HepG2 (cell line): ENCODE data around the gene CBX2. TPM values are rescaled to one million over a fixed set of nuclear protein-coding genes. Genes with fewer than 3 reads are reported as not detected.

Experiments
- ATAC-seq: fragments of 200-7000 bp; cut with Tn5 transposase; 3 replicates; pipeline ENCODE4 v1.9.1; 2020; ENCODE audit warnings: mild to moderate bottlenecking, moderate library complexity
- BruUV-seq: library from RNA; stranded (reverse); fragments of 400-500 nt; replicated peaks from 2 replicates; lab custom pipeline; 2021; lab: Mats Ljungman, UMichigan
- CTCF ChIA-PET: fragments of 300-600 bp; formaldehyde crosslinking; extraction: SDS; loops from one replicate; lab custom pipeline; 2021; ENCODE audit warnings: low total read pairs, inconsistent platforms, low intra/inter-chr PET ratio; lab: Yijun Ruan, JAX
- POLR2A ChIA-PET: fragments of 350-600 bp; sonication (Branson Sonifier 250); formaldehyde crosslinking; loops from one replicate; lab custom pipeline; 2020; ENCODE audit warnings: antibody characterized with exemption, inconsistent platforms; lab: Yijun Ruan, JAX
- DNase-seq: peaks from one replicate; pipeline ENCODE4 v3.0.0-alpha.2; 2015; ENCODE audit warnings: low spot score
- FAIRE-seq: peaks from 3 replicates; lab custom pipeline; 2011; peaks lifted over from hg19 to GRCh38; lab: Jason Lieb, UNC
- H2AFZ ChIP-seq: one replicate; pipeline ENCODE4 v1.6.1; 2011; ENCODE audit warnings: low read length, inconsistent platforms
- H3K27ac ChIP-seq: fragments of 300-600 bp; 3 replicates; pipeline ENCODE4 v1.8.0; 2011; ENCODE audit warnings: mixed run types, mild to moderate bottlenecking, mixed read lengths, low read length, inconsistent platforms; ENCODE audit not compliant: insufficient read depth; ENCODE audit errors: extremely low read length
- H3K27me3 ChIP-seq, 2 experiments: fragments of 200-600 bp in 1 of 2; 2 replicates in 1 of 2; 3 replicates in 1 of 2; pipeline versions ENCODE4 v1.6.0 to v1.8.0; 2011; ENCODE audit warnings: low read length in 2 of 2, mild to moderate bottlenecking in 2 of 2, moderate library complexity in 2 of 2, inconsistent platforms in 1 of 2; ENCODE audit not compliant: insufficient read depth in 2 of 2, control insufficient read depth in 1 of 2
- H3K36me3 ChIP-seq, 2 experiments: fragments of 200-600 bp in 1 of 2; replicated peaks in 1 of 2; 2 replicates in 1 of 2; 3 replicates in 1 of 2; pipeline versions ENCODE4 v1.5.1 to v1.8.0; 2011; ENCODE audit warnings: low read length in 2 of 2, inconsistent platforms in 1 of 2; ENCODE audit not compliant: insufficient read depth in 2 of 2, control insufficient read depth in 1 of 2
- H3K4me1 ChIP-seq: 2 replicates; pipeline ENCODE4 v1.5.1; 2012; ENCODE audit warnings: low read length, inconsistent platforms; ENCODE audit not compliant: insufficient read depth
- H3K4me2 ChIP-seq: 2 replicates; pipeline ENCODE4 v1.6.0; 2011; ENCODE audit warnings: low read depth, low read length, inconsistent platforms
- H3K4me3 ChIP-seq, 3 experiments: fragments of 200-600 bp in 1 of 3; sonication (generic), shearing (Covaris generic) in 1 of 3; replicated peaks in 1 of 3; 2 replicates each; pipeline ENCODE4 v1.5.1; 2011 to 2016; ENCODE audit warnings: low read length in 3 of 3, inconsistent platforms in 2 of 3, low read depth in 2 of 3, mild to moderate bottlenecking in 2 of 3, control low read depth in 1 of 3, mixed read lengths in 1 of 3; ENCODE audit not compliant: insufficient read depth in 1 of 3
- H3K79me2 ChIP-seq: one replicate; pipeline ENCODE4 v1.6.1; 2011; ENCODE audit warnings: low read length, inconsistent platforms; ENCODE audit not compliant: insufficient read depth
- H3K9ac ChIP-seq: 2 replicates; pipeline ENCODE4 v1.6.0; 2011; ENCODE audit warnings: mild to moderate bottlenecking, low read depth, low read length, inconsistent platforms; ENCODE audit not compliant: insufficient read depth
- H3K9me3 ChIP-seq: 2 replicates; pipeline ENCODE4 v1.5.1; 2012; ENCODE audit warnings: mild to moderate bottlenecking, low read length
- H4K20me1 ChIP-seq: 2 replicates; pipeline ENCODE4 v1.6.0; 2011; ENCODE audit warnings: inconsistent platforms, mild to moderate bottlenecking, low read length, moderate library complexity; ENCODE audit not compliant: insufficient read depth
- HNRNPLL ChIP-seq: fragments of 200-400 bp; formaldehyde crosslinking; IDR thresholded peaks from 2 replicates; pipeline ENCODE4 v1.6.1; 2017; ENCODE audit warnings: mild to moderate bottlenecking, low read depth, low read length; ENCODE audit not compliant: poor library complexity, severe bottlenecking
- MTF2 ChIP-seq: sonication (generic); formaldehyde crosslinking; IDR thresholded peaks from 2 replicates; pipeline ENCODE4 v1.5.0; 2020; ENCODE audit warnings: missing genetic modification reagents, borderline replicate concordance
- NFIB ChIP-seq: sonication (generic); formaldehyde crosslinking; IDR thresholded peaks from 2 replicates; pipeline ENCODE4 v1.9.0; 2021; ENCODE audit warnings: missing genetic modification reagents, mild to moderate bottlenecking, borderline replicate concordance
- NR2F6 ChIP-seq, 2 experiments: IDR thresholded peaks; 2 replicates each; pipeline ENCODE4 v1.6.1; 2016; ENCODE audit warnings: antibody characterized with exemption in 1 of 2, mild to moderate bottlenecking in 1 of 2
- PTBP1 ChIP-seq: fragments of 200-400 bp; formaldehyde crosslinking; IDR thresholded peaks from 2 replicates; pipeline ENCODE4 v1.6.1; 2018; ENCODE audit warnings: low read length, low read depth; ENCODE audit not compliant: poor library complexity, severe bottlenecking
- SNAPC4 ChIP-seq: sonication (generic); formaldehyde crosslinking; IDR thresholded peaks from 2 replicates; pipeline ENCODE4 v1.4.0; 2020; ENCODE audit warnings: mild to moderate bottlenecking, missing genetic modification reagents
- SP140L ChIP-seq: sonication (generic); formaldehyde crosslinking; IDR thresholded peaks from 2 replicates; pipeline ENCODE4 v1.4.0; 2020; ENCODE audit warnings: missing genetic modification reagents, borderline replicate concordance
- ZFP90 ChIP-seq: sonication (generic); formaldehyde crosslinking; IDR thresholded peaks from 2 replicates; pipeline ENCODE4 v1.8.0; 2022; ENCODE audit warnings: missing genetic modification reagents, mild to moderate bottlenecking, inconsistent platforms, borderline replicate concordance
- WGBS: methylation state at CpG from one replicate; pipeline ENCODE4 v1.1.6; 2017; ENCODE audit warnings: low lambda C conversion rate; 5-methylcytosine and 5-hydroxymethylcytosine counted together
- in situ Hi-C: cut with HindIII; loops from 2 replicates; pipeline ENCODE4 v1.10.0; 2017; ENCODE audit warnings: low pct_unique_long_range_greater_than_20kb; ENCODE audit not compliant: extremely low pct_ligation_motif_present
- intact Hi-C: fragments of 100-400 bp; cut with micrococcal nuclease; formaldehyde crosslinking; loops from one replicate; pipeline ENCODE4 v1.10.0; 2022; ENCODE audit not compliant: unreplicated experiment
- polyA plus RNA-seq, 8 experiments: library from polyadenylated mRNA; depleted of rRNA in 3 of 8; stranded (reverse) in 7 of 8; unstranded in 1 of 8; fragments of >200 nt; fragmentation: Illumina TruSeq in 4 of 8; extraction: Trizol in 4 of 8; gene quantifications; 2 replicates each; pipeline versions ENCODE4 v1.2.1 to v1.2.3, GENCODE V29; 2011 to 2016; ENCODE audit warnings: low read depth in 4 of 8, missing spikeins in 1 of 8, mixed read lengths in 1 of 8; ENCODE audit not compliant: insufficient read depth in 1 of 8
- total RNA-seq, 5 experiments: library from RNA; depleted of rRNA; stranded (reverse); fragments of >200 nt; fragmentation: Illumina TruSeq; extraction: Trizol; gene quantifications; 2 replicates each; pipeline ENCODE4 v1.2.3, GENCODE V29; 2016; ENCODE audit warnings: low read depth in 1 of 5
- TF ChIP-seq, protein P1 (sequence below): sonication (generic); formaldehyde crosslinking; conservative IDR thresholded peaks from 2 replicates; pipeline ENCODE4 v1.4.0; 2020; ENCODE audit warnings: missing genetic modification reagents
- TF ChIP-seq, protein P2 (sequence below): sonication (generic); formaldehyde crosslinking; IDR thresholded peaks from 2 replicates; pipeline ENCODE4 v1.4.0; 2020; ENCODE audit warnings: mild to moderate bottlenecking, missing genetic modification reagents

CBX2 gene
- total and polyA plus RNA-seq, 2 of the 13 experiments (the other 11 are each of a cell fraction or from before 2014, with no cell fraction given) = 14.5 to 31.1 TPM

- H3K4me1 ChIP-seq = peaks cover 83% of the 10 kb centered on the region
- BruUV-seq = no TSS peak
- WGBS = 1% methylated on average over 5 of the region's 6 CpGs
- H4K20me1 ChIP-seq = no peaks in the 10 kb centered on the region
- in situ Hi-C loops = no loop called here
- H3K4me2 ChIP-seq = peak overlapping the region; percentile 71
- FAIRE-seq = no peak
- peak overlapping the region in 1 of 3 experiments; percentile 47; a peak in 3 of 6 replicates for H3K4me3 ChIP-seq
- H3K27ac ChIP-seq = no peak overlapping the region
- CTCF ChIA-PET = interaction anchor here (2.1 kb wide), 1 partner anchor 247 kb away, joined by 5 read pairs; no protein-coding TSS in a partner anchor
- no peak for ATAC-seq
- H3K79me2 ChIP-seq = no peaks in the 10 kb centered on the region
- H3K27me3 ChIP-seq = peaks cover 10 to 36% of the 10 kb centered on the region in 2 experiments; a peak in 4 of 5 replicates
- no peaks in the 10 kb centered on the region for H3K36me3 ChIP-seq
- no peak for DNase-seq
- H2AFZ ChIP-seq = no peak overlapping the region
- intact Hi-C loops = loop anchor here (10.0 kb wide), 1 partner anchor 89 kb away; the partner anchor contains the start of gene CBX4
- no peaks in the 10 kb centered on the region for H3K9me3 ChIP-seq
- H3K9ac ChIP-seq = no peak overlapping the region
- POLR2A ChIA-PET = interaction anchor here (0.9 to 5.4 kb wide), 8 partner anchors 9 to 736 kb away, joined by 3 to 46 read pairs (median 4); partner anchors contain the start of gene CANT1
- TF ChIP-seq PTBP1 (no peak), ZFP90 (CRISPR knock-in tag) (0 out of 2 replicates have a peak, but pooled peaks have one; percentile 11), NFIB (0 out of 2 replicates have a peak, but pooled peaks have one; percentile 62), SNAPC4 (CRISPR knock-in tag) (no peak), HNRNPLL (no peak), NR2F6 (IDR thresholded peaks at IDR 0.05) (no peak), NR2F6 (CRISPR knock-in tag; IDR thresholded peaks at IDR 0.05) (0 out of 2 replicates have a peak, but pooled peaks have one; percentile 4), SP140L (CRISPR knock-in tag) (no peak), MTF2 (CRISPR knock-in tag) (0 out of 2 replicates have a peak, but pooled peaks have one; percentile 32)
- TF ChIP-seq, protein P1, sequence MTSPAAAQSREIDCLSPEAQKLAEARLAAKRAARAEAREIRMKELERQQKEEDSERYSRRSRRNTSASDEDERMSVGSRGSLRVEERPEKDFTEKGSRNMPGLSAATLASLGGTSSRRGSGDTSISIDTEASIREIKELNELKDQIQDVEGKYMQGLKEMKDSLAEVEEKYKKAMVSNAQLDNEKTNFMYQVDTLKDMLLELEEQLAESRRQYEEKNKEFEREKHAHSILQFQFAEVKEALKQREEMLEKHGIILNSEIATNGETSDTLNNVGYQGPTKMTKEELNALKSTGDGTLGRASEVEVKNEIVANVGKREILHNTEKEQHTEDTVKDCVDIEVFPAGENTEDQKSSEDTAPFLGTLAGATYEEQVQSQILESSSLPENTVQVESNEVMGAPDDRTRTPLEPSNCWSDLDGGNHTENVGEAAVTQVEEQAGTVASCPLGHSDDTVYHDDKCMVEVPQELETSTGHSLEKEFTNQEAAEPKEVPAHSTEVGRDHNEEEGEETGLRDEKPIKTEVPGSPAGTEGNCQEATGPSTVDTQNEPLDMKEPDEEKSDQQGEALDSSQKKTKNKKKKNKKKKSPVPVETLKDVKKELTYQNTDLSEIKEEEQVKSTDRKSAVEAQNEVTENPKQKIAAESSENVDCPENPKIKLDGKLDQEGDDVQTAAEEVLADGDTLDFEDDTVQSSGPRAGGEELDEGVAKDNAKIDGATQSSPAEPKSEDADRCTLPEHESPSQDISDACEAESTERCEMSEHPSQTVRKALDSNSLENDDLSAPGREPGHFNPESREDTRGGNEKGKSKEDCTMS (CRISPR knock-in tag) = no peak
- TF ChIP-seq, protein P2, sequence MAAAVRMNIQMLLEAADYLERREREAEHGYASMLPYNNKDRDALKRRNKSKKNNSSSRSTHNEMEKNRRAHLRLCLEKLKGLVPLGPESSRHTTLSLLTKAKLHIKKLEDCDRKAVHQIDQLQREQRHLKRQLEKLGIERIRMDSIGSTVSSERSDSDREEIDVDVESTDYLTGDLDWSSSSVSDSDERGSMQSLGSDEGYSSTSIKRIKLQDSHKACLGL (CRISPR knock-in tag) = 0 out of 2 replicates have a peak, but pooled peaks have one; percentile 24
These were observed 32.3 kb upstream of the CBX2 start for GRCh38 chr17:79745641-79746105.
